ENCODE measurements around the gene SPOCK2.

Gene SPOCK2

GRCh38 chr10:72072046-72072445, 16.3 kb downstream of the SPOCK2 start:
- DNase-seq (ENCODE audit: low spot score), result no peak

DNA sequence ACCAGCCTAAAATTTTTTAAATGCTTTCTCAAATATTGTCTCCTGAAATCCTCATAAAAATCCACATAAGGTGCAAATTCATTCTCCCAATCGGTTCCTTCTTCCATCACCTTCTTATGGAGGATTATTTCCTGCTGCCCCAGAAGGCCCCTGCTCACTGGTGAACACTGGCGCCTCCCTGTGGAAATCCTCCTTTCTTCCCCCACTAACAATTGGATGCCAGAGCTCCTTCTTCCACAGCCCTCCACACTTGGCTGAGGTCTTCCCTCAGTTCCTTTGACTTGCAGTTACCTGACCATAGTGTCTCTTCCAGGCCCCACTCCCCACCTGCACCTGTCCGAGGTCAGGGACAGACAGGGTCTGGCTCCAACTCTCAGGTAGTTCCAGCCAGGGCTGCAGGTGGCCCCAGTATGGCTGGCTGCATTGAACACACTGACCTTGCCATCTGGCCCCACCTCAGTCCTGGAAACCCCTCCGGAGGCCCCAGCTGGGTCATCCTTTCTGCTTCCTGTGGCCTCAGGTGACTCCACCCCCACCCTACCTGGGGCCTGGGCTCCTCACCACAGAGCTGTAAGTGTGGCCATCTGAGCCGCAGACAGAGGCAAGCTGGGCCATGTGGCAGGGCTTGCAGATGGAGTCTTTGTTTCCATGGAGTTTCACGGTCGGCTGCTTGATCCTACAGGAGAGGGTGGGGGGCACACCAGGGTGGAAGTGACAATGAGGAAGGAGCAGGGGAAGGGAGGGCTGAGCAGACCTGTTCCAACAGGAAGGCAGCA, 18.4 kb downstream of the SPOCK2 start:
- DNase-seq (ENCODE audit: low spot score), result no peak

- DNase-seq (ENCODE audit: low spot score), result no peak
Measured at GRCh38 chr10:72068901-72069446, 19.4 kb downstream of the SPOCK2 start.

GRCh38 chr10:72068126-72068765, 20.1 kb downstream of the SPOCK2 start:
- DNase-seq (ENCODE audit: low spot score), result no peak

GRCh38 chr10:72067463-72068125, 20.8 kb downstream of the SPOCK2 start:
- no peak for DNase-seq (ENCODE audit: low spot score)

DNA sequence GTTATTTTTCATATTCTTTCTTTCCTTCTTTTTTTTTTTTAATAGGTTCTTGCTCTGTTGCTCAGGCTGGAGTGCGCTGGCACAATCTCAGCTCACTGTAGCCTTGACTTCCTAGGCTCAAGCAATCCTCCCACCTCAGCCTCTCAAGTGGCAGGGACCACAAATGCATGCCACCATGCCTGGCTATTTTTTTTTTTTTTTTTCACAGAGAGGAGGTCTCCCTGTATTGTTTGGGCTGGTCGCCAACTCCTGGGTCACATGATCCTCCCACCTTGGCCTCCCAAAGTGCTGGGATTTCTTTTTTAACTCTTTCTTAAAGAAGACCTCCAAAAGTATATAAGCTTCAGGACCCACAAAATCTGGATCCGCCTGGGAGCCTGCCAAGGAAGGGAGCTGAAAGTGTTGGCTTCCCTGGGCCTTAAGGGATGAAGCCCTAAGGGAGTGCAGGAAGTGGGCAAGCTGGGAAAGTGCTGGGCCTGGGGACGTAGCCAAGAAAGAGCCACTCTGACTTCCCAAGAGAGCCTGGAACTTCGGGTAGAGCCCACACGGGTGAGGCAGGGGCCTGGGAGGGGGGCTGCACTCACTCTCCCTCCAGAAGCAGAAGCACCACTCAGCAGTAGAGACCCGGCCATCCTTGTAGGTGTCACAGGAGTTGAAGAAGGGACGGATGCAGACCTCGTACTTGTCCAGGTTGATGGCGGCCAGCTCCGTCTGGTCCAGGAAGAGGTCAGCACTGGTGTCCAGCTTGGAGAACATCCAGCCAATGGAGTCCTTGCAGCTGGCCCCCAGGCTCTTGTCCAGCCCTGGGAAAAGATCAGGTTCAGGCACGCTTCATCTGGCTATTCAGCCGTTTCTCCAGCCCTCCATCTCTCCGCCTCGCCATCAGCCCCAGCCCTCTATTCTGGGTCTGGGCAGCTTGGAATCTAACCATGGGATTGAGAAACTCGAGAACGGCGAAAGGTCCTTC, 21.8 kb downstream of the SPOCK2 start:
- no peak for DNase-seq (ENCODE audit: low spot score)

DNA sequence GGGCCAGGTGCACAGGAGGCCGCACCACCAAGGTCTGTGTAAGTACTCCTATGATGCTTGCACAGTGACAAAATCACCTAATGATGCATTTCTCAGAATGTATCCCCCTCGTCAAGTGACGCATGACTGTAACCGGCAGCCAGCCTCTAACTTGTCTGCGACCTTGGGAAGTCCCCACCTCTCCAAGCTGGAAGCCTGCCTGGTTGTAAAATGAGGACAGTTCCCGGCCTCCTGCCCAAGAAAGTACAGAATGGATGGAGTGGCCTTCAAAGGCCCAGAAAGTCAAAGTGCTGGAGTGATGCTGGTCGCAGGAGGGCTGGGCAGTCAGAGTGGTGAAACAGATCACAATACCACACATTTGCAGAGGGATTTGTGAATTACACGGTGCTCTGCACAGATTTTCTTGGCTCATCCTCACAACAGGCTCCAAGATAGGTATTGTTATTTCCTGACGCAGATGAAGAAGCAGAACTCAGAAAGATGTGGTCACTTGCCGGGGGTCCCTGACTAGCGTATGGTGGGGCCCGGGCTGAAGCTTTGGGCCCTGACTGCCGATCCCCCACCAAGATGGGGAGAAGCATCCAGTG, 22.8 kb downstream of the SPOCK2 start:
- DNase-seq (ENCODE audit: low spot score), result no peak

DNA sequence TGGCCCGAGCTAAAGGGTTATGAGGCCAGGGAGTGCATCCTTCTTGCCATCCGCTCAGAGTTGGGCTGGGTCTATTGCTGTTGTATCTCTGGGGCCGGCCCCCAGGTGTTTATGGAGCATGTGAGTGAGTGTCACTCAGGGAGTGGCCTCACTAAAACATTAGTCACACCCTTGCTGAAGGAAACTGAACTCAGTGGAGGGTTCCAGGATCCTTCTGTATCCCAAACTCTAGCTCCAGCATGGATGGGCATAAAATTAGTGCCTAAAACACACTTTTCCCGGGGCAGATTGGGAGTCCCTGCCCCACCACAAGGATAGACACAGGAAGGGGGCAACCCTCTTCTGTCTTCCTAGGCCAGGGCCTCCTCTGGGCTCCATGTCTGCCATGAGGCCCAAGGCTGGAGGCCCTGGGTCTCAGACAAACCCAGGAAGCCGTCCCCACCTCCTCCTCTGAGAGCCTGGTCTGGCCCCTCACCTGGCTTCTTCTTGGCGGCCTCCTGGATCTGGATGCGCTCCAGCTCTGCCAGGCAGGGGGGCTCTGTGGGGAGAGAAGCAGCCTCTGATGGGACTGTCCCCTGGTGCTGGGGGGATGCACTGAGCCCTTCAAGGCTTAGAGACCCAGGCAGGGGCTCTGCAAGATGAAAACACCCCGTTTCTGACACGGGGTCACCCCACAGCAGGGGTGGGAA, 24.5 kb downstream of the SPOCK2 start:
- no peak for DNase-seq (ENCODE audit: low spot score)

- DNase-seq (ENCODE audit: low spot score), result no peak
Measured at GRCh38 chr10:72062832-72063702, 25.3 kb downstream of the SPOCK2 start.

DNA sequence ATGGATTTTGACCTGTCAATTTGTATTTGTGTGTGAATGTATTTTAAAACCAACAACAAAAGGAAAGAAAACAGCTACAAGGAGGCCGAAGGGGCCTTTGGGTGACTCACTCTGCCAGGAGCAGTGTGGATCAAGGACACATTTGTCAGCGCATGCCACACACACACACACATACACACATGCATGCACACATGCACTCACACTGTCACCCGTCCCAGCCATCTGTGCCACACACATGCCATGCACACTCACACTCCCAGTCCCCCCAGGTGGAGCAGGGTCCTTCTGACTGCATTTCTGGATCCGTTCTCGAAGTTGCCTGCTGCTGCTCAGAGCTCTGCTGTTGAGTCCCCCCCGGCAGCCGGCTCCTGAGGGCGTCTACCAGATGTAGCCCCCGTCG, 26.0 kb downstream of the SPOCK2 start:
- no peak for DNase-seq (ENCODE audit: low spot score)

- no peak for DNase-seq (ENCODE audit: low spot score)
Measured at GRCh38 chr10:72061930-72062329, 26.4 kb downstream of the SPOCK2 start.

DNA sequence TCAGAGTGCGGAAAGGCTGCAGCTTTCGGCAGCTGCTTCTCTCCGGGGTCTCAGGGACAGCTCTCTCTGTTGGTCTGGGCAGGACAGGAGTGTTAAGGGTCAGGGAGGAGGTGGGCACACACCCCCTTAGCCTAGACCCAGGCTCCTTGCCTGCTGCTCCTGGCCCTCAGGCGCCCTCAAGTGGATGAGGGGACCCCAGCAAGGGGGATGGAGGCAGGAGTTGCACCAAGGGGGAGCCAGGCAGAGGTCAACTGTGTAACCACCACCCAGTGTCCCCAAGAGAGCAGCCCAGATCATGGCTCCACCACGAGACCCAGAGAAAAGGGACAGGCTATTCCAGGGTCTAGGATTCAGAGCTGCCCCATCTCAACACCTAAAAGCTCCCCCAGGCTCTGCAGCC, 26.9 kb downstream of the SPOCK2 start:
- no peak for DNase-seq (ENCODE audit: low spot score)

- no peak for DNase-seq (ENCODE audit: low spot score)
Measured at GRCh38 chr10:72059843-72060822, 28.2 kb downstream of the SPOCK2 start.

DNA sequence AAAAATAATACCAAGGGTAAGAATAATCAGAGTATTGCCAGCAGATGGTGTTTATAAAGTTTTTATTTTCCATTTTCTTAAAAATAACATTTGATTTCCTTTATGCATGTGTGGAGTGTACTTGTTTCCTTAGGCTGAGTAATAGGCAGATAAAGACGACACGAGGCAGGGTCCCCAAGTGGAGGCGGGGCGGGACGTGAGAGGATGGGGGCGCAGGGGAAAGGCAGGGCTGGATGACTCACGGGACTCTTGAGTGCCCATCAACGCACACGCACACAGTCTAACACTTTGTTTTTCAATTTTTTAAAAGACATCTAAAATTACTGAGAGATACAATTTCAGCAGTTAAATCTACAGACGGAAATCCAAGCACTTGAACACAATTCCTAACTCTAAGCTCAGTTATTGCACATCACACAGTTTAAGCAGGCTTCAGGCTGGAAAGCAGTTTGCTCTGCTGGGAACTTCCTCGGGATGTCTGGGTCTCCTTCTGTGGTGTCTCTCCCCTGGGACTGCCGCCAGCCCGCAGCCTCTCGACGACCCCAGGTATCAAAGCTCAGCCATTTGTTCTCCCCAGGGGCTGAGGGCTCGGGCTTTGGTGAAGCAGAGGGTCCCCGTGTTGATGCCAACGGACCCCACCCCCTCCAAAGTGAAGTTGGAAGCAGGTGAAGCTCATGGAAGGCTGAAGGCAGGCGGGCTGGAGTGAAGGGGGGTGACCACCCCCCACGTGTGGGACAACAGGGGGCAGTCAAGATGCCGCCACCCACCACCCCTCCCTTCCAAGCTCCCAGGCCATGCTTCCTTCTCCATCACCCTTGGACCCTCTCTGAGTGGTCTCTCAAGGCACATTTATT, 29.1 kb downstream of the SPOCK2 start:
- no peak for DNase-seq (ENCODE audit: low spot score)

- DNase-seq (ENCODE audit: low spot score), result no peak
Measured at GRCh38 chr10:72058347-72058898, 29.9 kb downstream of the SPOCK2 start.

- no peak for DNase-seq (ENCODE audit: low spot score)
Measured at GRCh38 chr10:72056932-72057751, 31.2 kb downstream of the SPOCK2 start.
